Omental fat pad (tissue), 4 donors: Measurements from ENCODE around the gene HPSE2. TPM values are rescaled to one million over a fixed set of nuclear protein-coding genes. Genes with fewer than 3 reads are reported as not detected.

Source experiments
- ATAC-seq: fragments of 150-250 bp; one replicate; pipeline ENCODE4 v1.9.1; 2016; ENCODE audit warnings: mild to moderate bottlenecking, moderate library complexity; ENCODE audit not compliant: low FRiP score
- DNase-seq: peaks from one replicate; pipeline ENCODE4 v3.0.0-alpha.2; 2019; ENCODE audit warnings: low spot score
- total RNA-seq, 4 donors: library from RNA; depleted of rRNA; stranded (reverse); fragments of >200 nt; gene quantifications; one replicate each; pipeline ENCODE4 v1.1.0, GENCODE V29; 2016
- TF ChIP-seq, protein P1 (sequence below), 3 donors: fragments of 450-650 bp; IDR thresholded peaks; one replicate each; pipeline ENCODE4 v1.5.1; 2016 to 2017; ENCODE audit warnings: antibody characterized with exemption in 3 of 3, mild to moderate bottlenecking in 3 of 3, moderate library complexity in 2 of 3

HPSE2 gene
- total RNA-seq, 4 donors from 2014 or later = 0.24 to 1.5 (median 0.46) TPM

DNA sequence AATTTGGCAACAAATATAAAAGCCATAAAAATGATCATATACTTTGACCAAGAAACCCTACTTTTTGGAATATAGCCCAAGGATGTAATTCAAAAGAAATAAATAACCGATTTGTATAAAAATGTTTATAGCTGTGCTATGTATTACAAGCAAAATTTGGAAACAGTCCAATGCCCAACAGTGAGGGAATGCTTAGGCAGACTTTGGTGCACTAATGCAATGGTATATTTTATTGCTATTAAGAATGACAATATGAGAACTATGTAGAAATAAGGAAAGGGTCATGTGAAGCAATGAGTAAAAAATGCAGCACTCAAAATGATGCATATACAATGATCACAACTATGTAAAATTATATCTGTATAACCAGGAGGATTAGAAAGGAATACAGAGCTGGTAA lies 515.1 kb downstream of the HPSE2 start:
- ATAC-seq (no peak), DNase-seq (no peak)
- TF ChIP-seq, protein P1, sequence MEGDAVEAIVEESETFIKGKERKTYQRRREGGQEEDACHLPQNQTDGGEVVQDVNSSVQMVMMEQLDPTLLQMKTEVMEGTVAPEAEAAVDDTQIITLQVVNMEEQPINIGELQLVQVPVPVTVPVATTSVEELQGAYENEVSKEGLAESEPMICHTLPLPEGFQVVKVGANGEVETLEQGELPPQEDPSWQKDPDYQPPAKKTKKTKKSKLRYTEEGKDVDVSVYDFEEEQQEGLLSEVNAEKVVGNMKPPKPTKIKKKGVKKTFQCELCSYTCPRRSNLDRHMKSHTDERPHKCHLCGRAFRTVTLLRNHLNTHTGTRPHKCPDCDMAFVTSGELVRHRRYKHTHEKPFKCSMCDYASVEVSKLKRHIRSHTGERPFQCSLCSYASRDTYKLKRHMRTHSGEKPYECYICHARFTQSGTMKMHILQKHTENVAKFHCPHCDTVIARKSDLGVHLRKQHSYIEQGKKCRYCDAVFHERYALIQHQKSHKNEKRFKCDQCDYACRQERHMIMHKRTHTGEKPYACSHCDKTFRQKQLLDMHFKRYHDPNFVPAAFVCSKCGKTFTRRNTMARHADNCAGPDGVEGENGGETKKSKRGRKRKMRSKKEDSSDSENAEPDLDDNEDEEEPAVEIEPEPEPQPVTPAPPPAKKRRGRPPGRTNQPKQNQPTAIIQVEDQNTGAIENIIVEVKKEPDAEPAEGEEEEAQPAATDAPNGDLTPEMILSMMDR (IDR thresholded peaks at IDR 0.05) = no peak

DNA sequence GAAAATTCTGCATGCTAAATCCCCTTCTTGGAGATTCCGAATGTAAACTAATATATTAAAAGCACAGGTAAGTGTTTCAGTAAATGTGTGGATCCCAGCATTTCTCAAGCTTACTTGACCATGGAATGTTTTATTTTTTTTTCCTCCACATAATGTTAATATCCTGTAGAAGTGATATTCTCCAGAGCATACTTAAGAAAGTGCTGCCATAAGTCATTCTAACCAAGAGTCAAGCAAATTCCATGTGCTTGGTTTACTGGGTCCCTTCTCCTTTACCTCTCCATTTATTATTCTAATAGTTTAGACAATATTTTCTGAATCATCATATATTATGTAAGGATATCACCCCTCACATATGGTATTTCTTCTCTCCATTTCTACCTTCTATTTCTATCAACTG lies 522.1 kb downstream of the HPSE2 start:
- no peak for ATAC-seq
- DNase-seq = no peak
- TF ChIP-seq, protein P1 (IDR thresholded peaks at IDR 0.05) = no peak

DNA sequence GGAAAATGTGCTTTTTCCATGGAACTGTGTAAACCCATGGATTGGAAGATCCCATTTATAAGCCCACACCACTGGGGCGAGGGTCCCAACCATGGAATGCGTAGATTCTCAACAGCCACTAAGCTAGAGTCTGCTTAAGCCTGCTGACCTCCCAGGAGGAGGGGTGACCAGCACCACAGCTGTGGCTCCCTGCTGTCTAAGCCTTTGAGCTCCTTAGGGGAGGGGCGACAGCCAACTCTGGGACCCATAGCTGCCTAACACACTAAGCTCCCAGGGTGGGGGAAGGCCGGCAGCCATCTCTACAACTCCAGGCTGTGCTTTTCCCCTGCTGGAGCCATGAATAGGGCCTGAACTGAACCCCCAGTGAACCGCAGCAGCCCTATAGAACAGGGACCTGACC lies 539.1 kb downstream of the HPSE2 start:
- TF ChIP-seq, protein P1 (IDR thresholded peaks at IDR 0.05) = no peak
- ATAC-seq (no peak), DNase-seq (no peak)

DNA sequence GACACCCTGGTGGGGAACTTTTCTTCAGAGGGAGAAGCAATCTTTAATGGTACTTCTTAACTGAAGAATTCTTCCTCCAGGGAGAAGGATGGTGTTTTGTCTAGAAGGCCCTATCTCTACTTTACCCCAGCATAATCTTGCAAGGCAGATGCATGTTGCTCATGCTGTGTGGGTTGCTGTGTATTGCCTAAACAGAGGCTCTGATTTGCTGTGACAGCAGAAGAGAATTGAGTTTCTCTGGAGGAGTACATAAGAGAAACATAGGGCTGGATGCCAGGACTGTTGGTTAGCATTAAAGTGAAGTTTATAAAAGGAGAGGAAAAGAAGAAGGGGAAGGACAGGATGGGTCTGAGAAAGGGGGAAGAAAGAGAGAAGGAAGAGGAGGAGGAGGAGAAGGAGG lies 540.8 kb downstream of the HPSE2 start:
- ATAC-seq (no peak), DNase-seq (no peak)
- TF ChIP-seq, protein P1 (IDR thresholded peaks at IDR 0.05) = no peak

DNA sequence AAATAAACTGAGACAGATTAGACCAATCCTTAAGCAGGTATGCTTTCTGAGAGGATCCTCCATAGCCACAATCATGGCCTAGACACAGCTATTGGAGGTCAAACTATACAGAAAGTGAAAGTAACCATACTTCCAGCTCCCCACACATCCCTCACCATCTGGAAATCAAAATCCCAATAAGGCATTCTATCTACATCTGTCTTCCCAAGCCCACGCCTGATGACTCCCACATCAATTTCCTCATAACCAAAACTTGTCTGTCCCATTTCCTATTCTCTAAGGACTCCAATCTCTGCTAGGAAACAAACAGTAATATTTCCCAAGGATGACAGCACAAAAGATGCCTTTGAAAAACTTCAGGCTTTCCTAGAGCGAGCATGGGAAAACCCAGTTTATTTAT lies 541.6 kb downstream of the HPSE2 start:
- no peak for DNase-seq
- ATAC-seq = no peak
- TF ChIP-seq, protein P1 (IDR thresholded peaks at IDR 0.05) = no peak

DNA sequence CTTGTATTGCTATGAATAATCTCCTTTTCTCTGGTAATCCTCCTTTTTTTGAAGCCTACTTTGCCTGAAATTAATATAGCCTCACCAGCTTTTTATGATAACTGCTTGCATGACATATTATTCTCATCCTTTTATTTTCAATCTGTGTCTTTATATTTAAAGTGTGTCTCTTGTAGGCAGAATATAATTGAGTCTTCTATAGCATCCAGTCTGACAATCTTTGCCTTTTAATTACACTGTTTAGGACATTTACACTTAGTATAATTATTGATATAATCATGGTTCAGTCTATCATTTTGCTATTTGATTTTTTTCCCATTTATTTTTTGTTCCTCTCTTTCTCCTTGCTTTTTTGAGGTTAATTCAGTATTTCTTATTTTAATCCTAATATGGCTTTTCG lies 548.0 kb downstream of the HPSE2 start:
- TF ChIP-seq, protein P1 (IDR thresholded peaks at IDR 0.05) = no peak
- DNase-seq (no peak), ATAC-seq (no peak)

DNA sequence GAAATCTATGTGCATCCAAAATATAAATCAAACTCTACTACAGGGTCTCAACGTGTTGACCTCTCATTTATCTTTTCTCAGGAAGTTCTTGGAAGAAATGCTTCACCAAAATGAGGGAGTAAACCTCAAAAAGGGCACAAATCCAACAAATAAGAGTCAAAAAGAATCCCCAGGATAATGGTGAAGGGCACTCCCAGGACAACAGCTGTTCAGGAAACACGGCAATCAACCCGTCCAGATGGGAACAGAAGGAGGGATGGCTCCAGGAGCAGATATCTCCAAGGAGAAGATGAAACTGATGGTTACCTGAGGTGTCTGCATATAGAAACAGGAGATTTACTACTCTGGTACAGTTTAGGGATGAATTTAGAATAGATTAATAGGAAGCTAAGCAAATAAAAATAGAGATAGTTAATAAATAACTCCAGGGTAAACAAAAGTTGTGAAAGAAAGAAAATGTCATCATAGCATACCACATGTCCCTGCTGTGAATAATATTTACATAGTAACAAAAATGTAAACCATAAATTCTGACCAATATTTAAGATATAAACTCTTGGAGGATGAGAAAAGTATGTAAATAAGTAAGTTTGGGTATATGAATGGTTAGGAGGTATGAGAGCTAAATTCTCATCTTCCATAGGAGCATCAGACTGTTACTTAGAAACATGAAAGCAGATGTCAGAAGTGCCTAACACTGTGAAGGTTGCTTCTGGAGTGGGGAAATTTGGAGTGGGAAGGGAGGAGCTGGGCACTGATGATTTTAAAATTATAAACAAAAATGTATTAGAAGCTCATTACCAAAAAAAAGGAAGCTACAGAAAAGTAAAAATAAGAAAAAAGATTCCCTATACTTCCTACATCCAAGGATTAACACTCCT lies 551.4 kb downstream of the HPSE2 start:
- ATAC-seq (no peak), DNase-seq (no peak)
- TF ChIP-seq, protein P1 (IDR thresholded peaks at IDR 0.05) = no peak
